SIG-M5 treated with dmso at 0.1 percent for 504 hours (cell line): ENCODE data around the gene TP63.
"Not testable (repeated sequence)": the region's sequence is repeated elsewhere in the genome, so short reads cannot be mapped to it uniquely, and the experiment has no call there.

Experiments
- DNase-seq: peaks from one replicate; lab custom pipeline; 2025; ENCODE audit not compliant: unreplicated experiment; lab: John Stamatoyannopoulos, UW

Gene TP63

DNA sequence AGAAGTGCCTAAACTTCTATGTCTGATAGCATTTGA lies at the start of gene TP63:
TSS of gene TP63 (plus strand) at position 17 of the 36 bp plus-strand sequence. CDS start 127 bp downstream, outside the sequence.
- no peak for DNase-seq

DNA sequence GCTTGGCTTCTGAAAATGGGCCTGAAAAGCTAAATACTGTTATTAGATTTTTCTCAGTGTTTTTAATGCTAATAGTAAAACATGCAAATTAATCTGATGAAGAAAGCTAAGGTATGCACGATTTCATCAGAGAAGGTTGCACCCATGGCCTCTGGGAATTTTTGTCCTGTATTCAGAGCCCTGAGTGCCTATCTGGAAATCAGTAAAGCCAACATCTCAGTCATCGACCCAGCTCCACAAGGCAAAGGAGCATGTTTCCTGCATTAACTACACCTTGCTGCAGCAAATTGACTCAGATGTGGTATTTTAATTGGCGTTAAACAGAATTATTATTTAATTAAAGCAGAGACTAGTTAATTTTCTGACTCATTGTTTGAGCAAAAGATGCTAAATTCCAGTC lies 49.0 kb upstream of the TP63 start:
- DNase-seq = no peak

DNA sequence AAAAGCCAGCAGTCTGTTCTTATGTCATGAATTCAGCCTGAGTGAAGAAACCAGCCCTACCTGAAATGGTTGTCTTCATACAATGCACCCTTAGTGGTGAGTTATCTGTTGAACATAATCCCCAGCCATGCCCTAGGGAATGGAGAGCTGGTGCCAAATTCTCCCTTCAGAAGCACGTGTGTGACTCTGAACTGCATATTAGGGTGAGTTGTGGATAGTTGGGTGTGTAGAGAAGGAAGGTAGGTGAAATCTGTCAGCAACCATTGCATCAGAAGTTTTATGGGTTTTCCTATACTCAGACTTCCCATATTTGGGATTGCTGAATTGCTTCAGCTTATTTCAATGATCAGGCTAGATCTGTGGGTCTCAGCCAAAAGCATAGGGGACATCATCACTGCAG lies 46.5 kb upstream of the TP63 start:
- DNase-seq = no peak

DNA sequence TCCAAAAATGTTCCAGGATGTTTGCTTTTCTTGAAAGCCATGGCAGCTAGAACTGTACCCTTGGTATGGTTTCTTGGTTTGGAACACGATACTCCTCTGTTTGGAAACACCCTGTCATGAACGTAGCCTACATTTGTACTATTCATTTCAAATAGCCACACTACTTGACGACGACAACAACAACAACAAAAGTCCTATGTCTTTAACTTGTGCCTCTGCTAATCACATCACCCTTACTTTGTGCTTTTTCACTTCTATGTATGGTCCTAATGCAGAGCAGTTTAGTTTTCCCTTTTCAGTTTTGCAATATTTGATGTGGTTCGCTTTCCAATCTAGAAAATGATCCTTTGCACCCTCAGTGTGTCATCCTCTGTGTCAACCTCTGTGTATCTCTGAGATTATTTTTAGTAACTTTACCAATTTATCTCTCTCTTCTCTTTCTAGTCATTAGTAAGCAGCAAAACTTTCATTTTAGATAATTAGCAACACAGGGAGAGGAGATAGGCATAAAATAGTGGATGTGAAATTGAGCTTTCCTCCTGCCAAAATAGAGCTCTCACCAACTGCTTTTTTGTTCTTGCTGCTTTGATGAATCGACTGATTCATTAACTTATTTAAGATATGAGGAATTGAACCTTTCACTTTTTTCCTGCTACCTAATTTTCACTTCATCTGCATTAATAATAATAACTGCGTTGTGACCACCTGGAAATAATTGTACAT lies 44.1 kb upstream of the TP63 start:
- DNase-seq = no peak

DNA sequence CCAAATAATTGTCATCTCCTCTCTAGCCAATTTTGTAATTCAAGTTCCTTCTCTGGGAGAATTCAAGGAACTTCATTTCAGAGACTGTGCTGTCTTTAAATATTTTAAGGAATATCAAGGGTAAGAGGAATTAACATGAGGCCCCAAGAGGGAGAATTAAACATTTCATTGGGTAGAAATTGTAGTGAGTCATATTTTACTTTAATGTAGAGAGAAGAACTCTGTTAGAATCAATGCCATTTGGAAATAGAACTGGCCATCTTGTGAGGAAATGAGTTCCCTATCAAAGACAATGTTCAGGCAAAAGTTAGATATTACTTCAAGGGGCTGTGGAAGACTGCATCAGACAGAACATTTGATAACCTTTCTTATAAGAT lies 43.5 kb upstream of the TP63 start:
- no peak for DNase-seq

DNA sequence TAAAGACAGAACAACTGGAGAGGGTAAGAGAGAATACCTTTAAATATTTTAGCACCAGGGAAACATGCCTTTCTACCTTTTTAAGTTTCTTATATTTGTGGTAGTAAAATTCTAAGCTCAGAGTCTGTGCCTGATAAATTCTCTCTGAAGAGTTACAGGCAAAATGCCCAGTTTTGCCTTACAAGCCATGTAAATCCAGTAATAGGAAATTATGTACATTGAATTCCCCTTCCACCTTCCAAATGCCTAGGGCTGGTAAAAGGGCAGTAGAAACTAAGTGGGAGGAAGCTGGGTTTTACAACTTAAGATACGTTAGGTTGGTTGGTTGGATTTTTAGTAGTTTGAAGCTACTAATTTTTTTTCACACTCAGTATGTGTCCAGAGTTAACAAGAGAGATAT lies 43.1 kb upstream of the TP63 start:
- DNase-seq = no peak

DNA sequence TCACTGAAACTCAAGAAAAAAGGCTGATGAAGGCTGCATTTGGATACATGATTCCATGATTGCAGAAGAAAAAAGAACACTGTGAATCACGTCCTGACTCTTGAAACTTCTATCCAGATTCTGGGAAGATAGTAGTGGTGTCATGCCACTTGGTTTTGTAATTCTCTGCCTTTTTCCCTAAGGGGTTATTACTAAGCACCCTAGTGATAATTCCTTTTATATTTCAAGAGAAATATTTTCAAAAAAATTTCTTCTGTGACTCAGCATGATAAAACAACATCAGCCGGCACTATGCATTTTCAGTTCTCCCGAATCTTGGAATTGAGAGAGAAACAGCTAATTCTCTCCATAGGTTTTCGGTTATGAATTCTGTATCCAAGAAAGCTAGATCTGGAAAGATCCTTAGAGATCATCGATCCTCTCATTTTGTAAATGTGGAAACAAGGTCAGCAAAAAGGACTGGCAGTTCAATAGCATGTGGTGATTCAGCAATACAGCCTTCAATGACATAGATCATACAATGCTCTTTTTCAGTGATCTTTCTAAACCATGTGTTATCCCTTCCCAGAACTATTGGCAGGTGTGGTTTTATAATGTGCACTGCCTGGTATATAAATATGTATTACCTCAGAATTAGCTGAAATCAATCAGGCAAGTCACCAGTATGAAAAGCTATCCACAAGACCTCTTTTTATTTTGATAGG lies 42.6 kb upstream of the TP63 start:
- no peak for DNase-seq

DNA sequence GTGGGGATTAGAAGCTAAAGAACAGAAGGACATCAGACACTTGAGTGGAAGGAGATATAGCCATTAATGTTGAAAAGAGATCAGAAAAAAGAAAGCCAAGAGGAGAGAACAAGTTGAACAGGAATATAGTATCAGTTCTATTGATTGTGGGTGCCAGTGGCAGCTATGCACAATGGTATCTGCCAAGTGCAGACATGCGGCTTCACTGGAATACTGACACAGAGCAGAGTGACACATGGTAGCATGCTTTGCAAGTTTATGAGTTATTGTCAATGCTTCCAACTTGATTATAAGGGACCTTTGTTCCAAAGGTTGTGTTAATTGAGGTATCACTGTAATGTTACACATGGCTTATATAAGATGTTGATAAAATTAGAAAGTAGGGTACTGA lies 42.0 kb upstream of the TP63 start:
- DNase-seq = no peak

DNA sequence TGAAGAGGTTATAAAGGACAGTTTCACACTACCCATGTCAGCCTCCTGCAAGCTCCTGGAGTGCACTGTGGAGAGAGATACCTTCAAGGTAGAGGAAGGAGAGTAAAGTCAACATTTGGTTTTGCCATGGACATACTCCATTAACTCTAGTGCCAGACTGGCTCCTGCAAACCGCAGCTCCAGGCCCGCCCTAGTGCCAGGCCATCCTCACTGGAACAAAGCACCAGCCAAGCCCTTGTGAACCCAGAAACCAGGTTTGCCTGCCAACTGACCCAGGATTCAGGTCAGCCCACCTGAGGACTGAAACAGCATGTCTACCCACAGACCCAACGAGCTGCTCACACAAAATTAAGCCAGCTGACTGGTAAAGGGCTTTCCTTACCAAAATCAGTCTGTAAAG lies 41.0 kb upstream of the TP63 start:
- DNase-seq = no peak

DNA sequence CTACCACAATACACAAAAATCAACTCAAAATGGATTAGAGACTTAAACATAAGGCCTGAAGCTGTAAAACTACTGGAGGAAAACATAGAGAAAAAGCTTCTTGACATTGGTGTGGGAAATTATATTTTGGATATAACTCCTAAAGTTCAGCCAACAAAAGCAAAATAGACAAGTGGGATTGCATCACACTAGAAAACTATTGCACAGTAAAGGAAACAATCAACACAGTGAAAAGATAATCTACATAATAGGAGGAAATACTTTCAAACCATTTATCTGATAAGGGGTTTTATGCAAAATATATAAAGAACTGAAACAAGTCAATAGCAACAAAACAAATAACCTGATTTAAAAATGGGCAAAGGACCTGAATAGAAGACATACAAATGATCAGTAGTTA lies 37.6 kb upstream of the TP63 start:
- no peak for DNase-seq

DNA sequence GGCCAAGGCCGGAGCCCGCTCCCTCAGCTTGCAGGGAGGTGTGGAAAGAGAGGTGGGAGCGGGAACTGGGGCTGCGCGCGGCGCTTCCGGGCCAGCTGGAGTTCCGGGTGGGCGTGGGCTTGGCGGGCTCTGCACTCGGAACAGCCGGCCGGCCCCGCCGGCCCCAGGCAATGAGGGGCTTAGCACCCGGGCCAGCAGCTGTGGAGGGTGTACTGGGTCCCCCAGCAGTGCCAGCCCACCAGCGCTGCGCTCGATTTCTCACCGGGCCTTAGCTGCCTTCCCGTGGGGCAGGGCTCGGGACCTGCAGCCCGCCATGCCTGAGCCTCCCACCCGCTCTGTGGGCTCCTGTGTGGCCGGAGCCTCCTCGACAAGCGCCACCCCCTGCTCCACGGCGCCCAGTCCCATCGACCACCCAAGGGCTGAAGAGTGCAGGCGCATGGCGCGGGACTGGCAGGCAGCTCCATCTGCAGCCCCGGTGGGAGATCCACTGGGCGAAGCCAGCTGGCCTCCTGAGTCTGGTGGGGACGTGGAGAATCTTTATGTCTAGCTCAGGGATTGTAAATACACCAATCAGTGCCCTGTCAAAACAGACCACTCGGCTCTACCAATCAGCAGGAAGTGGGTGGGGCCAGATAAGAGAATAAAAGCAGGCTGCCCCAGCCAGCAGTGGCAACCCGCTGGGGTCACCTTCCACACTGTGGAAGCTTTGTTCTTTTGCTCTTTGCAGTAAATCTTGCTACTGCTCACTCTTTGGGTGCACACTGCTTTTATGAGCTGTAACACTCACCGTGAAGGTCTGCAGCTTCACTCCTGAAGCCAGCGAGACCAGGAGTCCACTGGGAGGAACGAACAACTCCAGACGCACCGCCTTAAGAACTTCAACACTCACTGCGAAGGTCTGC lies 34.9 kb upstream of the TP63 start:
- not testable (repeated sequence) for DNase-seq

DNA sequence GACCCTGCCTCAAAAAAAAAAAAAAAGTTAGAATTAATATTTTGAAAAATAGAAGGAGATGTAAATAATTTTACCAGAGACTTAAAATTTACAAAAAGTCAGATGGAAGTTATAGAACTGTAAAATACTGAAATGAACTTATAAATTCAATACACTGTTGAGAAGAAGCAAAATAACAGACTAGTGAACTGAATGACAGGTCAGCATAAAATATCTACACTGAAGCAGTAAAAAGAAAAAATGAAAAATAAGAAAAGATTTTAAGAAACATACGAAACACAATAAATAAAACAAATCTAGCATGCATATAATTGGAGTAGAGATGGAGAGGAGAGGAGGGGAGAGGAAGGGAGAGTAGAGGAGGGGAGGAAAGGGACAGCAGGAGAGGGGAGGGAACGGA lies 33.3 kb upstream of the TP63 start:
- no peak for DNase-seq

DNA sequence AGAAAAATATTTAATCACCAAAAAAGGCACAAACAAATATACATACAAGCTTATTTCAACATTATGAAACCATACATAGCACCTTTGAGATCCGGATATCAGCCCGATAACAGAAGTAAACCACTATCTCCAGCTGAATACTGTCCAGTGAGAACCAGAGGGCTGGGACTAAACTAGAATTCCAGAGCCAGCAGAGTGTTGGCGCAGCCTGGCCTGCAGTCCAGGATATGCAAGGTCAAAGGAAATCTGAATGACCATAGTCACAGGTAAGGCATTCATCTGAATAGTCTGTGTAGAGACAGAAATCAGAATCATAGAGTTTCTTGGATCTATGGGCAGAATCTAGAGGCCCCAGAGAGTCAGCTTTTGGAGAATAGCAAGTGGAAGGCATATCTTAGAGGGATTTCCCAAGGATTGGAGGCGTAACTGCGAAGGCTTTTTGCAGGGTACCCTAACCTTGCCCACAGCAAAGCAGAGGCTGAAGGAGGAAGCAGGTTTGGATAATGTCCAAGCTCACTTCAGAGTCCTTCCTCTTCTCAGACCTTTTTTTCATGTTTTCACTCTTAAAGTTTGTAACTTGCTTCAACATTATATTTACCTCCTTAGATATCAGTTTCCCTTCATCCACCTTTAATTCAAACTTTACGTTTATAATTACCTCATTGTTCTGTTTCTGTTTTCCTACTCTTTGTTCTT lies 32.5 kb upstream of the TP63 start:
- DNase-seq = no peak

DNA sequence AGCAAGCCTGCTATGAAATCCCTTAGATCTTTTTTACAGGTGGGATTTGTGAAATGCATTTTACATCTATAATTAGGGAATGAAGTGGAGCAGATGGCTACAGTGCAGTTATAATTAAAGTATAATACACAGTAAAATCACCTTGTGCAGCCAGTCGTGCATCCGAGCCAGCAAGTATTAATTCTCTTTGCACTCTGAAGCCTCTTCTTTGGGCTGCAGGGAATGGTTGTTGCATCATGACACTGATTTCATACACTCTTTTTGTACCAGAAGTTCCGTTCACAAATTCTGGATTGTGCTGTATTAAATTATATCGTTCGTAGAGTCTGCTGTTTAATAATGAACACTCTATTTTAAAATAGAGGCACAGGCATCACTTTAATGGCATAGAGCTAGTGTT lies 28.7 kb upstream of the TP63 start:
- no peak for DNase-seq

DNA sequence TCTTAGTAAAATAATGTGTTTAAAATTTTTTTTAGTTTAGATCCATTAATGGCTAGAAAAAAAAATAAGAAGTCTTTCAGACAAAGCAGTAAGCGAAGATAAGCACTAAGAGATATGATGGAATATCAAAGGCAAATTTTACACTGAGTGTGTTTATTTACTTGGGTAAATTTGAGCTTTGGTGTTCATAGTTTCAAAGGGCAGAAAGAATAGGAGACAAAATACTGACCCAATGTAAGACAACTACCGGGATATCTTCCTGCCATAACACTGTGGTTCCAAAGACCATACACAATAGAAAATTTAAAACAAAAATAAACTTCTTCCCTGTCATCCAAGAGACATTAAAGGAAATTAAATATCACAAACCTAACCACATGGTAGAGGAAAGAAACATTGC lies 25.5 kb upstream of the TP63 start:
- no peak for DNase-seq

DNA sequence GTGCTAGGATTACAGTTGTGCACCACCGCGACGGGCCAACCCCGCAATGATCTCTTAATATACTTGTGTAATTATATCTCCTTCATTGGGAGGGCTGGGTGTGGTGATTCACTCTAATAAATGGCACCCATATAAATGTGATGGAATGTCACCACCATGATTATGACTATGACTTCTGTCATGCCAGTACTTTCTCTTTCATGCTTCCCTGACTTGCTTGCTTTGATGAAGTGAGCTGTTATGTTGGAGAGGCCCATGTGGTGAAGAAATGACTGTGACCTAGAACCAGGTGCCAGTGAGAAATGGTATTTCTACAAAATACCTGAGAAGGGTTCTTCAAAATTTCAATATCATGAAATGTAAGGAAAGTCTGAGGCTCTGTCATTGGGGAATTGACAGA lies 24.4 kb upstream of the TP63 start:
- no peak for DNase-seq

DNA sequence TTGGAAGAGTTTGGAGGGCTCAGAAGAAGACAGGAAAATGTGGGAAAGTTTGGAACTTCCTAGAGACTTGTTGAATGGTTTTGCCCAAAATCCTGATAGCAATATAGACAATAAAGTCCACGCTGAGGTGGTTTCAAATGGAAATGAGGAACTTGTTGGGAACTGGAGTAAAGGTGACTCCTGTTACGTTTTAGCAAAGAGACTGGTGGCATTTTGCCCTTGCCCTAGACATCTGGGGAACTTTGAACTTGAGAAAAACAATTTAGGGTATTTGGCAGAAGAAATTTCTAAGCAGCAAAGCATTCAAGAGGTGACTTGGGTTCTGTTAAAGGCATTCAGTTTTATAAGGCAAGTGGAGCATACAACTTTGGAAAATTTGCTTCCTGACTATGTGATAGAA lies 18.5 kb upstream of the TP63 start:
- DNase-seq = not testable (repeated sequence)

DNA sequence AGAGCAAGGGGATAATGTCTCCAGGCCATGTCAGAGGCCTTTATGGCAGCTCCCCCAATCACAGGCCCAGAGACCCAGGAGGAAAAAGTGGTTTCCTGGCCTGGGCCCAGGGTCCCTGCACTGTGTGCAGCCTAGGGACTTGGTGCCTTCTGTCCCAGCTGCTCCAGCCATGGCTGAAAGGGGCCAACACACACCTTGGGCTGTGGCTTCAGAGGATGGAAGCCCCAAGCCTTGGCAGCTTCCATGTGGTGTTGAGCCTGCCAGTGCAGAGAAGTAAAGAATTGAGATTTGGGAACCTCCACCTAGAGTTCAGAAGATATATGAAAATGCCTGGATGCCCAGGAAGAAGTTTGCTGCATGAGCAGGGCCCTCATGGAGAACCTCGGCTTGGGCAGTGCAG lies 18.1 kb upstream of the TP63 start:
- no peak for DNase-seq

DNA sequence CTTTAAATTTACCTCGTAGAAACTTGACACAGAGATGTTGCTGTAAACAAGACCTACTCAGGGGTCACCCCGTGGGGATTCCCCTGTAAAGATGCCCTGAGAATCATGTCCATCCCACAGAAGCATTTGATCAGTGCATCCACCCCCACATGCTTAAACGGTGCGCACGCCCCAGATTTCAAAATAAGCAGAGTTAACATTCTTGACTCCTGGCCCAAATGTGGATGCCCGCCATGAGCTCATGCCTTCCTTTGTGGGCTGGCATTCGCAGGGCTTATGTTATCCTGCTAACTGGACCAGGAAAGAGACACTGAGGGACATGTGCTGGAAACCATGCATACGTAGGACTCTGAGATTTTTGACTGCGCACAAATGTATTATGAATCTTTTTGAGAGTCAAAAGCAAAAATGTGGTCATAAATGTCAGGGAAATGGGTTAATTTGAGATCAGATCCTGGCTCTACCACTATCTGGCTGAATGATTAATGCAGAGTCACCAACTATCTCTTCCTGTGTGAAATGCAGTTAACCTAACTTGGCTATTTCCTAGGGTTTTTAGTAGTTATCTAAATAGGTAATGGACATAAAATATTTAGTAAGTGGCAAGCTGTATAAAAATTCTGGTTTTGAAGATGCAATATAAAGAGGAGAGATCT lies 9.1 kb upstream of the TP63 start:
- no peak for DNase-seq

DNA sequence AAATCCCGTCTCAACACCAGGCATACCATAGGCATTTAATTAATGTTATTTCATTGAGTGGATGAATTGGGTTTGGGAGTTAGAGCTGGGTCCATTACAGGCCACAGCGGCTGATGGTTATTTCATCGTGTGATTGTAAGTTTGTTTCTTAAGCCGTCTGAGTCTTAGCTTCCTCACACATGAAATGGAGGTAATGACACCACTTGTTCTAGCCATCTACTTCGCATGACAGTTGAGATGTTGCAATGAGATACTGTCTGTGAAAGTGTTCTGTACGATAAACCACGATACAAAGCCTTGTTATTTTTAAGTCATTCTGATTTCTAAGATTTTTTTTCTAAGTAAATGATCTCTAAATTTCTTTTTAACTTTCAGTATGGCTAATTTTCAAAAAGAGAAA lies 8.6 kb upstream of the TP63 start:
- DNase-seq = no peak

DNA sequence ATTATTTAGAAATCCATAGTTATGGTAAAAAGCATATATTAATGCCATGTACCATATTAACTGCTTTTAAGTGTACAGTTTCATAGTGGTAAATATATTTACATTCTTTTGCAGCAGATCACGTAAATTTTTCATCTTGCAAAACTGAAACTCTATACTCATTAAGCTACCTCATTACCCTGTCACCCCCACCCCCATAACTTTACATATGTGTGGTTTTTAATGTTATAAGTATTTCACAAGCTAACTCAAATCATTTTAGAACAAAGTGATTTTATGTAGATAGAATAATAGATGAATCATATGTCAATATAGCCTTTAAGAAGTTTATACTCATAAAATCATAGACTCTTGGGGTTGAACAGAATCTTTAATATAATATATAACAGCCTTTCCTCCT lies 7.1 kb upstream of the TP63 start:
- DNase-seq = no peak

DNA sequence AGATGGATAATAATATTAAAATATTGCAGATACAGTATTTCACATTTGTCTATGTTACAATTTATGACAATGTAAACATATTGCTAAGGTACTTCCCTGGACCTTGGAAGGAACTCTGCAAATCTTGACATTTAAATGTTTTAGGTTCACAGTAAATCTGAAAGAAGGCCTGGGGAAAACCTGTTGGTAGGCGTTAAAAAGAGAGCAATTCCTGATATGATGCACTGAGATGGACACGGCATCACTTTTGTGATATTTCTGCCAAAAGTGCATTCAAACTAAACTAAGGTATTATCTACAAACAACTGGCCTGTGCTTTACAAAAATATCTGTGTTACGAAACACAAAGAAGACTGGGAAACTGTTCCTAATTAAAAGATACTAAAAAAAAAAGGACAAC lies 6.1 kb upstream of the TP63 start:
- DNase-seq = no peak
